ENCODE data around the gene ARHGAP19.

GRCh38 chr10:97291357-97292096 lies 910 bp downstream of the ARHGAP19 start:
- TF ChIP-seq POLR2AphosphoS5 (IDR thresholded peaks at IDR 0.05; ENCODE audit: low read depth, low read length) (no peak), REST (IDR thresholded peaks at IDR 0.05; ENCODE audit: insufficient read depth in 1 of 2, low read depth in 2 of 2, low read length in 1 of 2) (no peak), CTCF (IDR thresholded peaks at IDR 0.05) (no peak), SIN3A (IDR thresholded peaks at IDR 0.05; ENCODE audit: borderline replicate concordance, insufficient read depth, low read depth, low read length) (no peak), TCF7L2 (IDR thresholded peaks at IDR 0.05; ENCODE audit: low read depth, low read length) (no peak)

Data from Panc1 (cell line).